Stimulated activated CD8-positive, alpha-beta memory T cell treated with anti-CD3 and anti-CD28 coated beads, Interleukin-7, amount 100 ng/mL, for 24 hours (primary cell): ENCODE data around the gene CXCR4.

Source experiments
- DNase-seq: peaks from one replicate; pipeline ENCODE4 v3.0.0-alpha.2; 2020; ENCODE audit warnings: low read depth

The CXCR4 gene

DNA sequence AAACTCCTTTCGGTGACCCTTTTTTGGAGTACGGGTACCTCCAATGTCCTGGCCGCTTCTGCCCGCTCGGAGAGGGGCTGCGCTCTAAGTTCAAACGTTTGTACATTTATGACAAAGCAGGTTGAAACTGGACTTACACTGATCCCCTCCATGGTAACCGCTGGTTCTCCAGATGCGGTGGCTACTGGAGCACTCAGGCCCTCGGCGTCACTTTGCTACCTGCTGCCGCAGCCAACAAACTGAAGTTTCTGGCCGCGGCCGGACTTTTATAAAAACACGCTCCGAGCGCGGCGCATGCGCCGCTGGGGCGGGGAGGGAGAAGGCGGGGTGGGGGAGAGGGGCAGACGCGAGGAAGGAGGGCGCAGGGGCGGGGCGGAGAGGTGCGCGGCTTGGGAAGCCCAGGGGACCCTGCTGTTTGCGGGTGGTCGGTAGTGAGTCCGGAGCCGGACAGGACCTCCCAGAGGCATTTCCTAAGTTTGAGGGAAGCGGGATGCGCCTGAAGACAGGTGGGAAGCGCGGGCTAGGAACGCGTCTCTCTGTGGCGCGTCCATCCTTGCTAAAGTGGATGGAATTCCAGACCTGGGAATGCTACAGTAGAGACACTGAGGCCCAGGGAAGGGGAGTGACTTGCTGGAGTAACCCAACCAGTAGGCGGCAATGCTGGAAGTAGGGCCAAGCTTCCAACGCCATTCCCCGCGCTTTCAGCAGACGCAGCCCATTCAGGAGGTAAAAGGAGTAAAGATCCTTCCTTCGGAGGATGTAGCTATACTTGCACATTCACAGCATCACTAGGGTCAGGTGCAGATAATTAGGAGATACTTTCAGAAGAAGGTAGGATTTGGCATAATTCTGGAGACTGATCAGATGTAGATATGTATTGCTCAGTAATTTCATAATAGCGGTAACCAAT is at the start of gene CXCR4:
Gene CXCR4, minus strand, starts transcription at position 241 of the 910 bp plus-strand sequence. Its CDS starts 89 bp downstream, at position 152.
- peak; percentile 69 for DNase-seq

DNA sequence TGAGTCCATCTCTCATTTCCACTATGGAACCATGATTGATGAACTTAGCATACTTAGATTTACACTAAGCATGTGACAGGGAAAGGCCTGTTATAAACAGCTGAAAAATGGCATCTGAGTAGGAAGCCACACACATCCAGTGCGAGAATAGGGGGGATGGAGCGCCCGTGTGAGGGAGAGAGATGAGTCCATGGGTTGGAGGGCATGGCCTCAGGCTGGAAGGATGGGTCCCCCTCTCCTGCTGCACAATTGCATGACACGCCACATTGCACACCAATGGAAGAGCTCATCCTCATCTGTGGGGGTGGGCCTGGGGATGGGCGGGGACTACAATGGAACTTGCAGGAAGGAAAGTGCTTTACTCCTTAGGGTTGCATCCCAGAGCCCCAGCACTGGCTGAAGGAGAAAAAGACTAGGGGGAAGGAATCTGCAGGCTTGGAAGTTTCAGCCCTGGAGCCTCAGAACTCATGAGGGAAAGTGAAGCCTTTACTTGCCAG is 46.4 kb upstream of the CXCR4 start:
- no peak for DNase-seq

DNA sequence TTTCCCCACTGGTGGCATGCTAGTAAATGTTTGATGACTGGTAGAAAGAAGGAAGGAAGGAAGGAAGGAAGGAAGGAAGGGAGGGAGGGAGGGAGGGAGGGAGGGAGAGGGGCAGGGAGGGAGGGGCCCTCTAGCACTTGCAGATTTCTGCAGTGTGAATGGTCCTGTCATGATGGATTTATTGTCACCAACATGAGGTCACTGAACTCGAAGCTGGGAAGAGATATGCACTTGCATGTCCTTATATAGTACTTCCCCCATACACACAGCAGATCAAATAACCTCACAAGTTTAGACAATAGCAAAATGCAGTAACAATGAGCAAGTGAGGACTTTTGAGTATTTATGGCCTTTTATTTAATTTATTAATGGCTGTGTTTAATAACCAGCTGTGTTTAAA is 44.5 kb upstream of the CXCR4 start:
- no peak for DNase-seq

- no peak for DNase-seq
Measured at GRCh38 chr2:136156411-136156810, 38.5 kb upstream of the CXCR4 start.

DNA sequence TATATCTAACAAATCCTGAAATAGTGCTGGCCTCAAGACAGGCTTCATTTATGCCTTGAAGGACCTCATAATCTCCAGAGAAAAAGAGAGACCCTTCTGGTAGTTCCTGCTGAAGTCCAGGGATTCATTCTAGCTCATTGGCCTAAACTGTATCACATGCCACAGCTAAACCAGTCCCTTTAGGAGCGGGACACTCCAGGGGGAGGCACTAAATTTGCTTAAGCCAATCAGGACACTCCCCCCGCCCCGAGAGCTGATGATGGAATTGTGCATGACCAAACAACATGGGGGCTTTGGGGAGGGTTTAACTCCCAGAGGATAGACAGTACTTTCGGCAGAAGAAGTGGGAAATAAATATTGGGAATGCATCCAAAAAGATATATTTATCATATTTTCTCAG is 36.4 kb upstream of the CXCR4 start:
- DNase-seq, result no peak

DNA sequence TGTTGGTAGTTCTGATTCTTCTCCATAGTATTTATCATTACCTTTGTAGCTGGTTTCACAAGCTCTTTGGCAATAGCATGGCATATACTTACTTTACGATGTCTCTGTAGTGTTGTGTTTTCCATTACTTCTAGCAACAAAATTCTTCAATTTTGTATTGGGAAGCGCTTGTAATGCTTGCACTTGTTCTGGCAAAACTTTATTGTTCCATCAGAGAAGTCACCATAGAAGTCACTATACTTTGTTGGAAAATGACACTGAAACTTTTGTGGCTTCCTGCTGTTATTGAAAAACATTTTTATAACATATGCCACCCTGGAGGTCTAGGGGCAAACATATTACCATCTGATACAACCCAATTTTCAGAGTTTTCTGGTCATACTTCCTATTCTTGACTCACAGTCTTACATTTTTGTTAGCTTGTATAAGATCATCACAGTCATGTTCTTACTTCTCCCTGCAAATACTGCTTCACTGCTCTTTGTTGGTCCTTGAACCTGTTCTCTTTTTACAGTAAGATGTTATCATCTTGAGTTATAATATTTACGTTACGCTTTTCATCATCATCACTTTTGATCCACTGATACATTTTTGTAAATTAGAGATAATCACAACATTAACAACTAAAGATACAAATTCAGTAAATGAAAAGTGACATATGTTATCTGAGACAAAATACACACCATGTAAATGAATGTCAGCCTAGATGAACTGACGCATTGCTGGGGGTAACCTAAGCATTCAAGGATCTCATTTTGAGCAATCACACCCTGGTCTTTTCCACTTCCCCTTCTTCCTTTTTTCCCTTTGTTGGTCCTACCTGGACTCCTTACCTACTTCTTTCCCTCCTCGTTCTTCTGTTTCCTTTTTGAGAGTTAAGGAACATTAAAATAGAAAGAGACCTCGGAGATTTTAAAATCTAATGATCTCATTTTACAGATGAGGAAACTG is 33.3 kb upstream of the CXCR4 start:
- DNase-seq, result no peak

GRCh38 chr2:136149011-136149410 is 31.1 kb upstream of the CXCR4 start:
- no peak for DNase-seq

- no peak for DNase-seq
Measured at GRCh38 chr2:136146564-136146963, 28.6 kb upstream of the CXCR4 start.

DNA sequence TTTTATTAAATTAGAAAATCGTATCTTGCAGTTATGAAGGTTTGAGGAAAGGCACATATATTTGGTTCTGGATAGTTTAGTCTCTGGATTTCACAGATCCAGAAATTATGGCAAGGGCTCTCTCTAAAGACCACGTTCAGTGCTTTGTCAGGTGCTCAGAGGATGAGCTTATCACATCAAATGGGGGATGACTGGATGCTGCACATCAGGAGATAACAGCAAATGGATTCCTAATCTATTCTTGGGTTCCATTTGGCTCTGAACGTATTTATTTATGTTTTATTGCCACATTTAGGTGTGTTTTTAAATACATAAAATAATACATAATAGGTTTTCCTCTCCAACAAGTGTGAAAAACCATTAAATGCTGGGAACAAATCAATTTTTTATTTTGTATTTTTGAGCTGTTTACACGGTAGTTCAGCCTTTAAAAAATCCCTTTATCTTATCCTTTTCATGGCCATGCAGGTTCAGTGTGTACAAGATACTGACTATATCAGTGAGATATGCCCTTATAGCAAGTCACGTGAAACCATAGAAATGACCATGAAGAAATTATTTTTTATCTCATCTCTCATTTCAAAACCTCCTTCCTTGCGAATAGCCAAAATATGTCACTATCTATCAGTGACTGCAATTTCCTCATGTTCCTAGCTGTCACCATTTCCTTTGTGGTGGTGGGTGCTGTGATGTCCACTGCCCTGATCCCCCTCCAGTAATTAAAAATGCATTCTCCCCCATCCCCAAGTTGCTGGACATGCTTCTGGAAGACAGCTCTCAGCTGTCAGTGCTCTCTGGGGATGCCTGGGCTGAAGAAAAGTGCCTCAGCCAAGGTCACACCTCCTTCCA is 25.9 kb upstream of the CXCR4 start:
- no peak for DNase-seq

GRCh38 chr2:136141510-136142149 is 23.7 kb upstream of the CXCR4 start:
- DNase-seq, result no peak

DNA sequence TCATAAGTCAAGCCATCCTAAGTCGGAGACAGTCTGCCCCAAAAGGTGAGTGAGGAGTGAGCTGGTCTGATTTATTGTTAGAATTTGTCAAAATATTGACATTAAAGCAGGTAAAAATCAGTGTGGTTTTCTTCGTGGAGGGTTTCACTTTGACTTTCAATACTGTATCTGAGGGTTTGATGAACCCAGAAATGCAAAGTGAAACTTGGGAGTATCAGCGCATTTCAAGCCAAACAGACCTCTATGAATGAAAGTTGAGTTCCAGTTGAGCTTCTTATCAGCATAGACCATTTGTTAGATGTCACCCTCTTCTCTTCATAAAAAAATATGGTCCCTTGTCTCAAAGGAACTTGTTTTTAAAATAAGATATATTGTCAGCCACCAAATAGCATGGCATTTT is 21.7 kb upstream of the CXCR4 start:
- no peak for DNase-seq

- no peak for DNase-seq
Measured at GRCh38 chr2:136137982-136138381, 20.0 kb upstream of the CXCR4 start.

- no peak for DNase-seq
Measured at GRCh38 chr2:136136931-136137330, 19.0 kb upstream of the CXCR4 start.

GRCh38 chr2:136135921-136136906 is 18.3 kb upstream of the CXCR4 start:
- DNase-seq, result no peak

DNA sequence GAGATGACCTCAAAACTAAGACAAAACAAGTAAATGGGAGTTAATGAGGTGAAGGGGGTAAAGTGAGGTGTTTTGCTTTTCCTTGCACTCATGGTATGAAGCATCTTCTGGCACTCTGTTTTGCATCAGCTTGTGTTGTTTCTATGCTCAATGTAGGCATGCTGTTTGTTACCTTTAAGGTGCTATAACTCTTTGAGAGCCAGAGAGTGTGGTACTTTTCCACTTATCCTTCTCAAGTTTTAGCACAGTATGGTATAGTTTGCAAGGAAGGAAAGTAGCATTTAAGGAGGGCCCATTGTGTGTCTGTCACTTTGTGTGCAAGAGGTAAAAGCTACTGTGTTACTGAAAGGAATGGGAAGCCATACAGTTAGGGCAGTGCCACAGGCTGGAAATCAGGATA is 17.5 kb upstream of the CXCR4 start:
- DNase-seq, result no peak

DNA sequence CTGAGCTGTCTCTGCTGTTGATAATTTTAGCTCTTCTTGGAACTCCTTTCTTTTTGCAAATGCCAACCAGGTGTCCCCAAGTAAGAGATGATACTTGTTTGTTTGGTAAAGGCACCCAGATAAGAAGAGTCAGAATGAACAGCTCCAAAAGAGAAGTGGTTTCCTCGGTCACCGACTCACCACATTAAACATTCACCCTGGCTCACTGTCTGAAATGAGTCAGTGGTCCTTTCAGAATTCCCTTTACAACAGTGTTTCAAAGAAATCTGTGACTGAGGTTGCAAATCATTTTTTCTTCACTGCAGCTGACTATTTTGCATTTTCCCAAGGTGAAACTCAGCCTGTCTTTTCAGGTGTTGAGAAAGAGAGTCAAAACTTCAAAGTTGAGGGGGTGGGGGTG is 16.2 kb upstream of the CXCR4 start:
- DNase-seq, result no peak

- DNase-seq, result no peak
Measured at GRCh38 chr2:136133586-136133985, 15.6 kb upstream of the CXCR4 start.

- no peak for DNase-seq
Measured at GRCh38 chr2:136133176-136133575, 15.2 kb upstream of the CXCR4 start.

GRCh38 chr2:136132825-136133155 is 14.8 kb upstream of the CXCR4 start:
- no peak for DNase-seq
